Hindlimb muscle (tissue), 1 donor: ENCODE results near the gene ADGRL3. TPM values are rescaled to one million over a fixed set of nuclear protein-coding genes. Genes with fewer than 3 reads are reported as not detected.
"Not testable (repeated sequence)": the region's sequence is repeated elsewhere in the genome, so short reads cannot be mapped to it uniquely, and the experiment has no call there.

Experiments
- DNase-seq: peaks from one replicate; pipeline ENCODE4 v3.0.0-alpha.2; 2013
- polyA plus RNA-seq: library from polyadenylated mRNA; unstranded; fragments of 120-200 nt; gene quantifications from one replicate; pipeline ENCODE4 v1.2.1, GENCODE V29; 2013; ENCODE audit not compliant: insufficient read length

The ADGRL3 gene
- polyA plus RNA-seq, 1 donor = 21.0 TPM

GRCh38 chr4:61561028-61561427, 360.9 kb downstream of the ADGRL3 start:
- no peak for DNase-seq

GRCh38 chr4:61571761-61572559, 371.8 kb downstream of the ADGRL3 start:
- no peak for DNase-seq

DNA sequence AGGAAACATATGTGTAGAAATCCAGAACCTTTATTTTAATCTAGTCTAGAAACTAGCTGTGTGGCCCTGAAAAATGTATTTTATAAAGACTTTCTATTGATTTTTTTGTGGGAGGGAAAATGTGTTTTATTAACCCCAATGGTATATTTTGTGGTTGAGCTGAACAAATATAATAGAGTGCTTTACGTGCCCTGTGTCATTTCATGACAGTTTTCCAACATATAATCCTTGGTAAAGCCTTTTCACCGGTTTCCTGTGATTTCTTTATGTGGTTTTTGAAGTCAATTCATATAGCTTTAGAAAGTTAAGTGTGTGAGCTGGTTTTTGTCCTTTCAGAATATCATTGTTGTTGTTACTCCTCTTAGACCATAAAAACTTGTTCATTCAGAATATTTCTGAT, 375.7 kb downstream of the ADGRL3 start:
- DNase-seq = no peak

DNA sequence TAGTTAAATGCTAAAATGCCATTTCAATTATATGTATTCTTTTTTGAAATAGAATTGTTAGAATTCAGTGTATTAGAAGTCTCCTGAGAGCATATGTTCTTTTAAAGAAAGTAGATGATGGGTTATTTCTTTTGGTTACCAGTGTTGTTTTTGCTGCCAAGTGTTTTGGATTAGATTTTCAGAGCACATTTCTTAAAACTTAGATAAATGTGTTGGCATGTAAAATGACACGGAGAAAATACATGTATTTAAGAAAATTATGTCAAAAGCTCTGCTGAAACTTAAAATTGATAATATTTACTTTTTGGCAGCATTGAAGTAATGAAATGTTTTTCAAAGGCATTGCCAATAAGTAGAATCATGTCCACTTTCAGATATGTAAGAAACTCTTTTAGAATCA, 379.7 kb downstream of the ADGRL3 start:
- DNase-seq = no peak

- DNase-seq = no peak
These were observed 380.7 kb downstream of the ADGRL3 start for GRCh38 chr4:61580721-61581377.

DNA sequence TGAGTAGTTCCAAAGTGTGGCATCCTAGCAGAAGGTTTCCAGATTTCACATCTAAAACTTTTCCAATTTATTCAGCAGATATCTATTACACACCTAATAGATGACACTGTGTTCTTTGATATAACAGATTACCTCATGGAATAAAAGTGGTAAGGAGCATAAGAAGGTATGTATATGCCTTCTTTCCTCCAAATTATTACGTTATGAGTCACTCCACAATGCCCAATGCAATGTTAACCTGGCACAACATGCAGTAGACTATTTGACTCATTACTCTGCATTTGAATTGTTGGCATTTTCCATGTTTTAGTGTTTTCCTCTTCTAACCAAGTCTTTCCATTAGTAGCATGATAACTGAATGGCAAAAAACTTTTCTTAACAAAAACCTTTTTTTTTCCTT, 383.6 kb downstream of the ADGRL3 start:
- no peak for DNase-seq

DNA sequence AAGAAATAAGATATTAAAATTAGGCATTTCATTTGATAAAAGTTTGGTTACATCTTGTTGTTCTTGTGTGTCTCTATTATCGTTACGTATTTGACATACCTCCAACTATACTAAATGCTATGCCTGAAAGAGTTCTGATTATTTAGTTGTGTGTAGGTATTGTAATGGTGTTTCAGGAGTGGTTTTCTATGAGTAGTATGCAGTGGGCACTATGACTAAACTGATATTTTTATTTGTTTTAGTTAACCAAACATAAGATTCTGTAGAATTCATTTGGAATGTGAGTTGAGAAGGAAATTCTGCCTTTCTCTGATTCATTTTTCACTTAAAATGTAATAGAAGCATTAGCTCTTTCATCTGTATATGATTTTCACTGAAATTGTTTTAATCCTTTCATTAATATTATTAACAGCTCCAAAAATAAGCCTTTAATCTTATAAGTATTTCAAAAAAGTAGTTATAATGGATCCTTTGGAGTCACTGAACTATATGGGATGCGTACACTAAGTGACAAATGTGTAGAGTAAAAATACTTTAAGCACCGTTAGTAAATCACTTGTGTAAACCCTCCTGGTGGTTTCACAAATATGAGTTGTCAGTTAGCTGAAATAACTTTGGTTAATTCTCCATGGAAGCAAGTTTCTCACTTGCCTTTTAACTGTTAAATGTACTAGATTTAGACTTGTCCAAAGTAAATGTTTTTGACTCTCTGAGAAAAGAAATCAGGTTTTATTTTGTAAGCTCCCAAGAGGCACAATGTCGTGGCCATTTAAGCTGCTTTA, 388.7 kb downstream of the ADGRL3 start:
- DNase-seq = no peak

- DNase-seq = no peak
These were observed 390.8 kb downstream of the ADGRL3 start for GRCh38 chr4:61590881-61591280.

DNA sequence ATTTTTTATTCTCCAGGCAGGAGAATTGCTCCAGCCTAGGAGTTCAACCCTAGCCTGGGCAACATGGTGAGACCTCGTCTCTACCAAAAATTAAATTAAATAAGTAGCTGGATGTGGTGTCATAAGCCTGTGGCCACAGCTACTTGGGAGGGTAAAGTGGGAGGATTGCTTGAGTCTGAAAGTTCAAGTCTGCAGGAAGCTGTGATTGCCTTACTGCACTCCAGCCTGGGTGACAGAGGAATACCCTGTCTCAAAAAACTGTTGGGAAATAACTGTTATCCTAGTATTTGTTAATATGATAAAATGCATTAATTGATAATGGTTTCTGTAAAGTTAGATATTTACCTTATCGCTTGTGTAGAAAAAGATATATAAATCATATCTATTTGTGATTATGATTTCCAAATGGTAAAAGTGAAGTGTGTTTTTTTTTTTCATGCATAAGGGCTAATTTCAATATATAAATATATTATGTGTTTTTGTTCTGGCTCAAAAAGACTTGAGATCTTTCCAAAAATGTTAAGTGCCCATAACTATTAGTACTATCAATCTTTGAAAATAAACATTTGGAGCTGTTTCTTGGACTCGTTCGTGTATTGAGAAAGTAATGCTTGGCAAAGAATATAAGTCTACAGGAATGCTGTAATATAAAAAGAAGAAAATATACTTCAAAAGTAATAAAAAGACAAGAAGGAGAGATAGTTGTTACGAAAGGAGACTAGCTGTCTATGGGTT, 396.6 kb downstream of the ADGRL3 start:
- no peak for DNase-seq

DNA sequence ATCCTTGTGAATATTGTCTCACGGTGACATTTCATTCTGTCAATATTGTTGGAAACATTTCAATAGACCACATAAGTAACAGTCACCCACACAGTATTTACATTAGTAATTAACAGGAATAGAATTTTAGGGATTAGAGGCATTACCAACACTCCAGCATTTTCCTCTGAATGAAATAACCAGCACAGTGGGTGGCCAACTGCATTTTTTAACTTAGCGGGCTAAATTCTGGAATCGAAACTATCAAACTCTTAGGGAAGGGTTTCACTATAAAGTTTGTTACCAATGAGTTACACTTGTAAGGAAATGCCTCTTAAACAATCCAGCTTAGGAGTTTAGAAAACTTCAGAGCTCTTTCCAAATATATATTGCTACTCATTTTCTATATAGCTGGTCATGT, 403.0 kb downstream of the ADGRL3 start:
- DNase-seq = no peak

- no peak for DNase-seq
These were observed 403.9 kb downstream of the ADGRL3 start for GRCh38 chr4:61604054-61604453.

DNA sequence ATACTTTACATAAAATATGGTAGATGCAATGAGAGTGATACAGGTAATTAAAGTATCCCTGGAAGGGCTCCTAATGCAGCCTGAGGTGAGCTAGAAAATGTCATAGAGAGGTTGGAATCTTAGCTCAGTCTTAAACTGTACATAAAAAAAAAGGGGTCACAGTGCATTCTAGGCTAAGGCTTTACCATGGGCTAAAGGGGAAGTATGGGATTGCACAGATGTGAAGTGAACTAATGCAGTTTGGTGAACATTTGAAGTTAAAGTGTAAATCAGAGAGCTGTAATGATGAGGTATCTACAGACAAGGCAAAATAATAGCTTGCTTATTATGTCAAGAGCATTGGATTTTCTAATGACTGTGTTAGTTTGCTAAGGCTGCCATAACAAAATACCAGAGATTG, 405.9 kb downstream of the ADGRL3 start:
- DNase-seq = no peak

DNA sequence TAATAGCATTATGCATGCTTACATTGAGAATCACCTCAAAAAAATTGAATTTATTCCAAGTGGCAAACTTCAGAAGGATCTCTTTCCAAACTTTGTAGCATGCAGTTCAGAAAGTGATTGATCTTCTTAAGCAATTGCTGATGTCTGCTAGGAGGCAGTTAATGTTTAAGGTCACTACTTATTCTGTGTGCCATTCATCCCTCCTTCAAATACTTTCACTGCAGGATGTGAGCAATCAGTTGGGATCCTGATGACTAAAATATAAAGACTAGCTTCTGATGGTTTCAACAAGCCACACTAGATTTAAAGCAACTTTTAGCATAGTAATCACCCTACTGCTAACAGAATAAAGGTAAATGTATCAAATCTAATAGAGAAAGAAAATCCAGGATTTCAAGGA, 414.1 kb downstream of the ADGRL3 start:
- DNase-seq = no peak

- DNase-seq = no peak
These were observed 419.4 kb downstream of the ADGRL3 start for GRCh38 chr4:61619528-61619927.

DNA sequence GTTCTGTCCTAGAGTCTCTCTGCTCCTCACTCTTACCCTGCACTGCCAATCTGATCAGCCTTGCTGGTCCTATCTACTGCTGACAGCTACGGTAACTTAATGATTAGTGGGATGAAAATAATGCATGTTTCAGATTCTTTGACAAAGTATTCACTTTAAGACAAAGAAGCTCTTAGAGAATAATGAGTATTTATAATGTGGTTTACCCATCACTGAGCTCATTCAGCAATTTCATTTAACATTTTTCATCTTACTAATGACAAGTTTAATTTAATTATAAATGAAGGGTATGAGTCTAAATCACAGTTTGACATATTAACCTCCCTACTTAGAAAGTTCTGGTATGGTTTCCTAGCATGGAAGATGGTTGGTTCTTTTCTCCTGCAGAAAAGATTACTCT, 428.2 kb downstream of the ADGRL3 start:
- no peak for DNase-seq

GRCh38 chr4:61628727-61629126, 428.6 kb downstream of the ADGRL3 start:
- no peak for DNase-seq

GRCh38 chr4:61630548-61630947, 430.4 kb downstream of the ADGRL3 start:
- no peak for DNase-seq

GRCh38 chr4:61638591-61638990, 438.5 kb downstream of the ADGRL3 start:
- DNase-seq = no peak

DNA sequence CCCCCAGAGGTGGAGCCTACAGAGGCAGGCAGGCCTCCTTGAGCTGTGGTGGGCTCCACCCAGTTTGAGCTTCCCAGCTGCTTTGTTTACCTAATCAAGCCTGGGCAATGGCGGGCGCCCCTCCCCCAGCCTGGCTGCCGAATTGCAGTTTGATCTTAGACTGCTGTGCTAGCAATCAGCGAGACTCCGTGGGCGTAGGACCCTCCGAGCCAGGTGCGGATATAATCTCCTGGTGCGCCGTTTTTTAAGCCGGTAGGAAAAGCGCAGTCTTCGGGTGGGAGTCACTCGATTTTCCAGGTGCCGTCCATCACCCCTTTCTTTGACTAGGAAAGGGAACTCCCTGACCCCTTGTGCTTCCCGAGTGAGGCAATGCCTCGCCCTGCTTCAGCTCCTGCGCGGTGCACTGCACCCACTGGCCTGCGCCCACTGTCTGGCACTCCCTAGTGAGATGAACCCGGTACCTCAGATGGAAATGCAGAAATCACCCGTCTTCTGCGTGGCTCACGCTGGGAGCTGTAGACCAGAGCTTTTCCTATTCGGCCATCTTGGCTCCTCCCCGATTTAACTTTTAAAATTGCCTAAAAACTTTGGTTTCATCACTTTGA, 446.7 kb downstream of the ADGRL3 start:
- DNase-seq = not testable (repeated sequence)

DNA sequence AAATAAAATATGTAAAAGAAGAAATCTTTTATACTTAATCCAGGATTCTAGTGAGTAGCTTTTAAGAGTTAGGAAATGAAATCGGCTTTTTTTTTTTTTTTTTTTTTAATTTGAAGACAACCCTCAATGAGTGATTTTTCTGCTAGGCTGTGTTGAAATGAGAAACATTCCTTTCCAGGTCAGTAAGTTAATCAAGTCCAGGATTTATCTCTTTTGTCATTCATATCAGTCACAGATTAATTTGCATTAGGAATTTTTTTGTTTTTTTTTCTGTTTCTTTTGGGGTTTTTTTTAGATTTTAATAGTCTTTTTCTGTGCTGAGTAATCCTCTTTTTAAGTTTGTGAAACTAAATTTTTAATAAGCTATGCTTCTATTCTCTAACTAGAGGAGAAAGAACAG, 448.1 kb downstream of the ADGRL3 start:
- DNase-seq = no peak

GRCh38 chr4:61657016-61657415, 456.9 kb downstream of the ADGRL3 start:
- DNase-seq = no peak

DNA sequence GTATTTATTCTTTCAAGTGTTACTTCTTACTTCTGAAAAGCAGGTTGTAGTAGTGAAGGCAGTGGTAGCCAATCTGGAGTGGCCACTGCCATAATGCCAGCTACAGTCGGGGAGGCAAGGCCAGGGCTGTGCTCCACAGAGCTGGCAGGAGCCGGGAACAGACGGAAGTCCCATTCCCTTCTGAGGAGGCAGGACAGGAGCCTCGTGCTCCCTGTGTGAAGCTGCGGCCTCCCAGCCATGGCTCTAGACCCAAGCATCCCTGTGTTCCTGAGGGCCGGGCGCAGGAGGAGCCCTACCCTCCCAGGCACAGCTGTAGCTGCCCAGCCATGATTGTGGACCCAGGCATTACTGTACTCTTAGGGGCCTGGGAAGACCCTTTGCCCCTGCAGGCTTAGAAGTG, 461.8 kb downstream of the ADGRL3 start:
- no peak for DNase-seq
